ENCODE measurements around the gene PRKCA. TPM values are rescaled to one million over a fixed set of nuclear protein-coding genes. Genes with fewer than 3 reads are reported as not detected.

The PRKCA gene
- total RNA-seq, 1 donor, result 60.5 TPM

DNA sequence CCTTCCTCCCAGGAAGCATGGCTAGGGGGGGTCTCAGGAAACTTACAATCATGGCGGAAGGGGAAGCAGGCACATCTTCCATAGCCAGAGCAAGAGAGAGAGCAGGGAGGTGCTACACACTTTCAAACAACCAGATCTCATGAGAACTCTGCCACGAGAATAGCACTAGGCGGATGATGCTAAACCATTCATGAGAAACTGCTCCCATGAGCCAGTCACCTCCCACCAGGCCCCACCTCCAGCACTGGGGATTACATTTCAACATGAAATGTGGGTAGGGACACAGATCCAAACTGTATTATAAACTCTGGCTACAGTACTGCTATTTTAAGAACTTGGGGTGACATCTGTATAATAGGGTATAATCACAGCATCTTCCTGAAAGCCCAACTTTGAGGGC is 449.4 kb downstream of the PRKCA start:
- TF ChIP-seq, protein P1, sequence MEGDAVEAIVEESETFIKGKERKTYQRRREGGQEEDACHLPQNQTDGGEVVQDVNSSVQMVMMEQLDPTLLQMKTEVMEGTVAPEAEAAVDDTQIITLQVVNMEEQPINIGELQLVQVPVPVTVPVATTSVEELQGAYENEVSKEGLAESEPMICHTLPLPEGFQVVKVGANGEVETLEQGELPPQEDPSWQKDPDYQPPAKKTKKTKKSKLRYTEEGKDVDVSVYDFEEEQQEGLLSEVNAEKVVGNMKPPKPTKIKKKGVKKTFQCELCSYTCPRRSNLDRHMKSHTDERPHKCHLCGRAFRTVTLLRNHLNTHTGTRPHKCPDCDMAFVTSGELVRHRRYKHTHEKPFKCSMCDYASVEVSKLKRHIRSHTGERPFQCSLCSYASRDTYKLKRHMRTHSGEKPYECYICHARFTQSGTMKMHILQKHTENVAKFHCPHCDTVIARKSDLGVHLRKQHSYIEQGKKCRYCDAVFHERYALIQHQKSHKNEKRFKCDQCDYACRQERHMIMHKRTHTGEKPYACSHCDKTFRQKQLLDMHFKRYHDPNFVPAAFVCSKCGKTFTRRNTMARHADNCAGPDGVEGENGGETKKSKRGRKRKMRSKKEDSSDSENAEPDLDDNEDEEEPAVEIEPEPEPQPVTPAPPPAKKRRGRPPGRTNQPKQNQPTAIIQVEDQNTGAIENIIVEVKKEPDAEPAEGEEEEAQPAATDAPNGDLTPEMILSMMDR (IDR thresholded peaks at IDR 0.05; ENCODE audit: insufficient read depth, low read depth, low read length), result no peak
- no peak for DNase-seq (ENCODE audit: low read depth)
- H3K4me3 ChIP-seq (ENCODE audit: low read depth, low read length), result no peak overlapping the region

DNA sequence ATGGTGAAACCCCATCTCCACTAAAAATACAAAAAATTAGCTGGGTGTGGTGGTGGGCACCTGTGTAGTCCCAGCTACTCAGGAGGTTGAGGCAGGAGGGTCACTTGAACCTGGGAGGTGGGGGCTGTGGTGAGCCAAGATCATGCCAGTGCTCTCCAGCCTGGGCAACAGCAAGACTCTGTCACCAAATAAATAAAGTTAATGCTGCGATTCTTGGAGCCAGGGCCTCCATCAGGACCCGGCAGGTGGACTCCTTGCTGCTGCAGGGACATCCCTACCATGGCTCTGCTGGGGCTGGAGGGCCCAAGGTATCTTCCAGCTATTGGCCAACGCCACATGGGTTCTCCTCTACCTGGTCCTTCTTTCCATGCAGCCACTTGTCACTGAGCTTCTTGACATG is 450.0 kb downstream of the PRKCA start:
- no peak overlapping the region for H3K4me3 ChIP-seq (ENCODE audit: low read depth, low read length)
- no peak for DNase-seq (ENCODE audit: low read depth)
- TF ChIP-seq, protein P1 (IDR thresholded peaks at IDR 0.05; ENCODE audit: insufficient read depth, low read depth, low read length), result no peak

DNA sequence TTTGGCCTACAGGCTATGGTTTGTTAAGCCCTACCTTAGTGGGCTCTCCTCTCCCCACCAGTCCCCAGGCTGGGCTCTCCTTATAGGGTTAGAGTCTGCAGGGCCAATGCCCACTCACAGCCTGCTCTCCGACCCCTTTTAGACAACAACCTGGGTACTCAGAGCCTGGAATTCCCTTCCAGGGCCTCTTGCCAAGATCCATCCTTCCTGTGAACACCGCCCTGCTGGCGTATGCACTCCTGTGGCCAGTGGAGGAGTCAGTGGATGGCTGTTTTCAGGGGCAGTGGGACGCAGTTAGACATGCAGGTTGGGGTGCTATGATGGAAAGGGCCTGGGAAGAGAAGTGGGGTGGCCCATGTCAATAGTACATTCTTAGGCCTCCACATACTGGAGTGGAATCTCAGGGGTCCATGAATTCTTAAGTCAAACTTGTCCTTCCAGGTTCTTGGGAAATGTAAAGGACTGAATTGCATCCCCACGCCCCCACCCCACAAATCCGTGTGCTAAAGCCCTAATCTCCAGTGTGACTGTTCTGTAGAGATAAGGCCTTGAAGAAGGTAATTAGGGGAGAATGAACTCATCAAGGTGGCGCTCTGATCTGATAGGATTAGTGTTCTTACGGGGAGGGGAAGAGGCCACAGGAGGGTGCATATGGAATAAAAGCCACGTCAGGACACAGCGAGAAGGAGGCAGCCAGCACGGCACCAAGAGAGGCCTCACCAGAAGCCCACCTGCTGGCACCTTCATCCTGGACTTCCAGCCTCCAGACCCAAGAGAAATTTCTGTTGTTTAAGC is 450.9 kb downstream of the PRKCA start:
- no peak for DNase-seq (ENCODE audit: low read depth)
- TF ChIP-seq, protein P1 (IDR thresholded peaks at IDR 0.05; ENCODE audit: insufficient read depth, low read depth, low read length), result no peak
- H3K4me3 ChIP-seq (ENCODE audit: low read depth, low read length), result no peak overlapping the region

DNA sequence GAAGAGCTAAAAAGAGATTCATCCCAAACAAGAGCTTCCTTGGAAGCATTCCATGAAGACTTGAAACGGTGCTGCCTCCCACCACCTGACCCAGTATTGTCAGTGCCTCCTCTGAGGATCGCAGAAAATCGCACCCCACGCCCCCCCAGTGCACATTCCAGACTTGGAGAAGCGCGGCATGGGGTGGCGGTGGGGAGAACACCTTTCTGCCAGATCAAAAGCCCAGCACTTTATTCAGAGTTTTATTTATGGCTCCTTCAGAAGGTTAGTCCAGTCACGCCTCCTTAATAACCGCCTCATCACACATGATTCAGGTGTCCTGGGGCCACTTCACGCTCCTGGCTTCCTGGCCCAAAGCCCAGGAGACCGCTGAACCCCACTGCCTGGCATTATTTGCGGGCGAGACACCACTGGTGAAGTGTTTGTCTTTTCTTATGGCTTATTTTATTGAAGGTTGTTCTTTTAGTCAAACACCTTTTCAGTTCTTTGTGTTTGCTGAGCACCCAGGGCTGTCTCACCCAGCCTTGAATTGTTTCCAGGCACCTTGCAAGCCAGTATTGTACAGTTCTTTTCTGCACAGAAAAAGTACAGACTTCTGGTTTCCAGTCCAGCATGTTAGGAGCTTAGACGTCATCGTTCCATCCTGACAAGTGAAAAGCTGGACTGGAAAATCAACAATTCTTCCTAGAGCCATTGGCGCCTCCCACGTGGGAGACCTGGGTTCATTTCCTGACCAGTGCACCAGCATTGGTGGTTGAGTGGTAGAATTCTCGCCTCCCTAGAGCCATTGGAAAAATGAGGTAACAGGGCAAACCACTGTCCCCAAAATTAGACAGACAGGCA is 452.9 kb downstream of the PRKCA start:
- TF ChIP-seq, protein P1 (IDR thresholded peaks at IDR 0.05; ENCODE audit: insufficient read depth, low read depth, low read length), result no peak
- no peak for DNase-seq (ENCODE audit: low read depth)
- no peak overlapping the region for H3K4me3 ChIP-seq (ENCODE audit: low read depth, low read length)

- H3K4me3 ChIP-seq (ENCODE audit: low read depth, low read length), result no peak overlapping the region
- no peak for DNase-seq (ENCODE audit: low read depth)
- TF ChIP-seq, protein P1 (IDR thresholded peaks at IDR 0.05; ENCODE audit: insufficient read depth, low read depth, low read length), result no peak
Observed at GRCh38 chr17:66755944-66756290, 453.5 kb downstream of the PRKCA start.

GRCh38 chr17:66760324-66760723 is 457.9 kb downstream of the PRKCA start:
- H3K4me3 ChIP-seq (ENCODE audit: low read depth, low read length), result no peak overlapping the region
- TF ChIP-seq, protein P1 (IDR thresholded peaks at IDR 0.05; ENCODE audit: insufficient read depth, low read depth, low read length), result no peak
- no peak for DNase-seq (ENCODE audit: low read depth)
